Activated T-cell treated with anti-CD3 and anti-CD28 coated beads for 4 hours (primary cell): ENCODE results near the gene NCKAP5.
"Not testable (repeated sequence)": the region's sequence is repeated elsewhere in the genome, so short reads cannot be mapped to it uniquely, and the experiment has no call there.

Experiments
- DNase-seq: peaks from one replicate; pipeline ENCODE4 v3.0.0-alpha.2; 2020

NCKAP5 gene

DNA sequence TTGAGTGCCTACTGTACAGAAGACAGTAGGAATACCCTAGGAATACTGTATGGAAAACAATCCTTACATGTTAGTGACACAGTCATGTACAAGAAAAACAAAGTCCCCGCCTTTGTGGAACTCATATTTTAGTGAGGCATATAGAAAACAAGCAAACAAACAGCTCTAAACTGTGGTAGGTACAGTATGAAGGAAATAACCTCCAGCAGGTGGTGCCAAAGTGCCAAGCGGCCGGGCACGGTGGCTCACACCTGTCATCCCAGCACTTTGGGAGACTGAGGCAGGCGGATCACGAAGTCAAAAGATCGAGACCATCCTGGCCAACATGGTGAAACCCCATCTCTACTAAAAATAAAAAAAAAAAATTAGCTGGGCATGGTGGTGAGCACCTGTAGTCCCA lies 48.6 kb downstream of the NCKAP5 start:
- not testable (repeated sequence) for DNase-seq

DNA sequence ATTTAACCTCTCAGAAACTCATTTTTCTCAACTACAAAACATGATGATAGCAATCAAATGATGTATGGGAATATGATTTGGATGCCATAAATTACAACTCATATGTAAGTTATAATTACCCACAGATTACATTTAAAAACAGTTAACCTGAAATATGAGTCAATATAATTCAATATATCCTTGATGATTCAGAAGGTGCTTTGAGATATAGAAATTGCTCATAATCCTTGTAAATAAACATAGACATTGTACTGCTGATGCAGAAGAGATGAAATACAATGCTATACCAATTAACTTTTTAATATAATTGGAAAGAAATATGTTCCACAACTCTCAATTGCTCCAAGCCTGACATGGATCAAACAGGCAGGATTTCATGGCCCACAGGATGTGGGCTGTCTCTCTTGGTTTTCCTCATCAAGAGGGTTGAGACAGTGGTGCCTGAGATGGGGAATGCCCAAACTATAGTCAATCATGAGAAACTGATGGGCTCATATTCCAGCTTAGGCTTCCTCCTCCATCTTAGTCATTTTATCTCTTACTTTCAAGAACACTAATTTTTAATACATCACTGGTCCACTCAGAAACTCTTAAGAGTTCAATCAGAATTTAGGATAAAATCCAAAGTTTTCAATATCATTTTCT lies 49.4 kb downstream of the NCKAP5 start:
- DNase-seq = no peak

DNA sequence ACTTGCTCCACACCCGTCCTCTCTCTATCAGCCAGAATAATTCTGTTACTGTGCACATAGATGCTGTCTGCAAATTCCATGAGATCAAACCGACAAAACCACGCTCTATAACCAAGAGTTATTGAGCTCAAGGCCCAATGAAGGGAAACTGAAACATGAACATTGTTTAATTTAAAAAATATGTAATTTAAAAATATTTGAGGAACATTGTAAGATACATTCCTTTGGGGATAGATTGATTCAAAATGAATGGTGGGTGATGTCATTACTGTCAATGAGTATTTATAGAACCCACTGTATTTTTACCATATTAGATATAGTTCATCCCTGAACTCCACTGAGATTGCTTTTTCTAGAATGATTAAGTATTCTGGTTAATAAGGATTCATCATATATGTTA lies 50.4 kb downstream of the NCKAP5 start:
- no peak for DNase-seq

DNA sequence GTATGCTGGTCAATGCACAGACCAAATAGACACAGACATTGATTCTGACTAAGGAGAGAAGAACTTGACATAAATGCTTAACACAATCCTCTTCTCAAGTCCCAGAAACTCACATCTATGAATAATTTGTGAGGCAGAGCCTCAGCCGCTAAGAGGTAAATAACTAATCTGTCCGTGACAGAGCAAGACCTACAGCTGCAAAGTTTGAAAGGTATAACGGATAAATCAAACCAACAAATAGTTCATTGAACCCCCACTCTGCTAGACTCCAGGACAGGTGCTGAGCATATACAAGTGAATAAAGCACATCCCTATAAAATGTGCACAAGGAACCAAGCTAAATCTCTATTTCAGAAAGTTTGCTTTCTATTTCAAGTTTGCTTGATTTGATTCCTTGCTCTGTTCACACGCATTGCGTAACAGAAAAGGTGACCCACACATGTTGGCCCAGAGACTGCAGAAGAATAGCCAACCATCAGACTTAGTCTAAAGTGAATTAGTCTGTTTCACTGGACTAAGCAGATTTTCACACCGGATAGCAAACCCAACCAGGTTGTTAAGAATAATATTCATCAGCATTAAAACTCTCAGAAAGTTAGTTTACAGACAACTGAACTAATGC lies 51.7 kb downstream of the NCKAP5 start:
- no peak for DNase-seq

DNA sequence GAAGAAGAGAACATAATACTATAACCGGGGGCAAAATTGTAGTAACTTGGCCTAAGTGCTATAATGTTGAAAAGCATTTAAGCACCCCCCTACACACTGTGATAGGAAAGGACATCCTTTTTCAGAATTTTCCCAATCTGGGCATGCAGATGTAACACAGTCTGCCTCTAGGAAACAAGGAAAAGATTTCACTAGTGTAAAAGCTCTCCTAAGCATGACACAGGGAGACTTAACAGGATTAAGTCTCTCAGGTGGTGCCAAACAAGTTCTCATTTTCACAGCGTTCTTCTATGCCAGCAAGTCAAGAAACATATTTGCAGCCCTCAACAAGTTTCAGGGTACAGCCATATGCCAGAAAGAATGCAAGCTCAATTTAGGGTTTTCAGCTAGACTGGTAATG lies 53.0 kb downstream of the NCKAP5 start:
- no peak for DNase-seq

DNA sequence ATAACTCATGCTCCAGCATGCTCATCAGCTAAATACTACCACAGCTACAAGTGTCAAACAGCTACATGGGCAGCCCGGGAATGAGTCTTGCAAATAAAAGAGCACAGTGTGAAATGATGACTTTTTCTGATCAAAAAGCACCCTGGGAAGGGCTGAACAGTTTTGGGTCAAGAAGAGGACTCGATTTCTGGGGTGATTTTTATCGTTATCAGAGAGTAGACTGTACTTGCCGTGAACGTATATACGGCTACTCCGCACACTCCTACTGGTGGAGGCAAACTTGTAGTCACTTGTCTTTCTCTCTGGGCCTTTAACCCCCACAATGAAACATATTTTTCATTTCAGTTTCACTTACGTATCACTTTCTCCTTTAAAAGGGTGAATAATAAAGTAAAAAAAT lies 54.4 kb downstream of the NCKAP5 start:
- DNase-seq = no peak

- no peak for DNase-seq
These were observed 56.1 kb downstream of the NCKAP5 start for GRCh38 chr2:133512121-133512520.

- DNase-seq = no peak
These were observed 56.6 kb downstream of the NCKAP5 start for GRCh38 chr2:133511679-133512078.

DNA sequence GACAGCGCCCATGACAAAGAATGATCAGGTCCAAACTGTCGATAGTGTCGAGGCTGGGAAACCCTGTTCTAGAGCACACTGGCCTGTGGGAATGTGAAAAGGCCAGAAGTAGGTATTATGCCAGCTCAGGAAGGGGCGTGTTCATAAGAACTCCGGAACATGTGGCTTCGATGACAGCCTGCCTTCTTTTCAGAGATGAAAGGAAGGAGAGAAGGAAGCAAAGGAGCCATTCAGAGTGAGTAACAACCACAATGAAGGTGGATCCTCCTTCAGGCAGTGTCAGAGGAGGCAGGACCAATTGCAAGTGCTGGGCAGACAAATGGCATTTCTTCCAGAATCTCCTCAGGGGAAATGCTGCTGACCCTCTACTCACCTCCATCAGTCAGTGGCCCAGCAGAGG lies 58.5 kb downstream of the NCKAP5 start:
- no peak for DNase-seq

DNA sequence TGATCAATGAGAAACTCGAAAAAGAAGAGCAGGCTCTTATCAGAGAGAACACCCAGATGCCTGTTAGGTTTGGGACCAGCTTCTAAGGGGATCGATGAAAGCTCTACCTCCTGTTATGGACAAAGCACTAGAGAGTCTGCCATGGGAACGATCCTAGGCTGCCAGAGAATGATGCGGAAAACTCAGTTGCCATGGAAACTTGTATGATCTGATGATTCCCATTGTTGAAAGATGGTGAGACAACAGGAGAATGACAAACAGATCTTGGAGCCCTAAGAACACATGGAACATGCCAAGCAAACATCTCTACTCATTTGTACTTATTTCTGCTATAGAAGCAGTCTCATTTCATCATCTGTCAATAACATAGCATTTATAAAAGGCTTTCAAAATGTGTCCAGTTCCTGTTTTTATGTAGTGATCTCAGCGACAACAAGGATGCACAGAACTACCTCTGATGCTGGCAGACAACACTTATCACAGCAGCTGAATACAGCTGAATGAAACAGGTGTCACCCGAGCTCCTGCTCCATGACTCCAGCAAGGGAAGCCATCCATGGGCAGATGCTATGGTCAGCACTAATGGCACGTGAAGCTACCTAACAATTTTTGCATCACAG lies 59.6 kb downstream of the NCKAP5 start:
- no peak for DNase-seq

DNA sequence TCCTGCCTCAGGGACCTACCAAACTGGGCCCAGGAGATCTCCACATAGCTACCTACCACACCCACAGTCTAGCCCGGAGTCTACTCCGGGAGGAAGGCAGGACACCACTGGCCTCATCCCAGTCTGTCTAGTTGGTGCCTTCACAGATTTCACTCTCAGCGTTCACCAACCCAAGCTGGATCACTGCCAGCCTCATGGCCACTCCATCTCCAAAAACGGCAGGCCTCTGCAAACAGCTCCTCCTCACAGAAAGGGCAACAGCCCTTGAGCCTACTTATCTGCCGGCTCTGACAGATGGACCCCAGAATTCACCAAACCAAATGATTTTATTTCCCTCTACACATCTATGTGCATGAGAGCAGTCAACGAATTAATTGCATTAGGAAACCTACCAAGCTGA lies 61.3 kb downstream of the NCKAP5 start:
- no peak for DNase-seq

DNA sequence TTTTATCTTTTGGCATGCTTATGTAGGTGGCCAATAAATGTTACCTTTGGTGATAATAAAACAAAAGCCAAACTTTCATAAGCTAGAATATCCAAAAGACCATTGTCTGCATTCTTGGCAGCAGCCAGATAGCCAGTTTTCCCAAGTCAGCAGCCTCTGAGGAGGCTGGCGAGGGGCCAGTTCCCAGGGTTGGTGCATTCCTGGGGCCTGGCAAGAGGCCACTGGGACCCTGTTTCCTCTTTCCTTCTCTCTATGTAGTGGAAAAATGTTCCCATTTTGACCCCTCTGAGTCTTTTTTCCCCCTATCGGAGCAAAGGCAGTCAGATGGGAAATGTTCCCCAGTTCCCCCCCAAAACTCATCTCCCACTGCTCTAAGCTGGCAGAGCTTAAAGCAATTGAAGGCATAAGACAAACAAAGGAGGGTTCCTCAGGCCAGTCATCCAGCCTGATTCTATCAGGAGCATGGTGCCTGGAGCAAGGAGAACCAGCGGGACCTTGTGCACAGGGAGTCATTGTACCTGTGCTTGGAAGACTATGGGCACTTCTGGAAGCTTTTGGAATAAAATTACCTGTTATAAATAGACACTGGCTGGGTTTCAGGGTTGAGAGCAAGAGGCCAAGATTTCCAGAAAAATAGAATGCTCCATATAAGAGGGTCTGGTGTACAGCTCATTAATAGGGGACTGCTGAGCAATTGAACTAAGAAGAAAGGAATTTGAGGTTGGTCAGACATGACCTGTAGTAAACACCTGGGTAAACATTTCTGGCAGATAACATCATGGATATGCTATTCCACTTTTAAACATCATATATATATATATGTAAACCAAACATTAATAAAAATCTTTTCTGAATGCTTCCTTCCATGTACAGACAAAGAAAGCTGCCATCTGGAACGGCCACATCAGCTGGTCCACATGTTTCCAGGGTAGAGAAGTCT lies 63.4 kb downstream of the NCKAP5 start:
- no peak for DNase-seq

DNA sequence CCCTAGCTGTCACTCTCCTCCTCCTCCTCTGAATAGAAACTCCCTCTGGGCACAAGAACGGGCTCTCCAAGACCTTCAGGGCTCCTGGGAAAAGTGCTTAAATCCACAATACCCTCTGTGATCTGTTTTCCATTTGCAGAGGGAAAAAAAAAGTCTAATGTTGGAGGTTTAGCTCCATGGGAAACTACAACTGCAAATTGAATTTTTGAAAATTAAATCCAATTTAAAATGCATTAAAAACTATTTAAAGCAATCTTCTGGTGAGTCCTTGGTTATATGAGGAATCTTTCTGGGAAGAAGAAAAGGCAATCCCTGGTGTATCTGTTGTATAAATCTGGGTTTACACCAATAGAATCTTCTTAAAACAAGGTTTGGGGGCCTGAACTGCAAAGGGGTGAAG lies 64.3 kb downstream of the NCKAP5 start:
- no peak for DNase-seq

DNA sequence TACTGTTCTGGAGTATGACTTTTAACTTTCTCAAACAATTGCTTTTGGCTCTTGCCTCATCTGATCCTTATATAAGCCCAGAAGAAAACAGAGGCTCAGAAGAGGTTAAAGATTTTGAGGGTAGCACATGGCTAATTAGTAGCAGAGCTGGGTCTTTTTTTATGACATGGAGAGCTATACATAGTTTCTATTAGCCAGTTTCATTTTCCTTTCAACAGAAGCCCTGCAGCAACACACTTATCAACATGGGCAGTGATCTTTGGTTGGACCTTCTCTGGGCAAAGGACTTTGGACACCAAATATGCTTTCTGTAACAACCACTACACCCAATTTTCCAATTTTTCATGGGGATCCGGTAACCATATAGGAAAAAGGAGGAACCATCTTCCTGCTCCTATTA lies 64.9 kb downstream of the NCKAP5 start:
- DNase-seq = no peak

- DNase-seq = no peak
These were observed 65.6 kb downstream of the NCKAP5 start for GRCh38 chr2:133502678-133503077.

DNA sequence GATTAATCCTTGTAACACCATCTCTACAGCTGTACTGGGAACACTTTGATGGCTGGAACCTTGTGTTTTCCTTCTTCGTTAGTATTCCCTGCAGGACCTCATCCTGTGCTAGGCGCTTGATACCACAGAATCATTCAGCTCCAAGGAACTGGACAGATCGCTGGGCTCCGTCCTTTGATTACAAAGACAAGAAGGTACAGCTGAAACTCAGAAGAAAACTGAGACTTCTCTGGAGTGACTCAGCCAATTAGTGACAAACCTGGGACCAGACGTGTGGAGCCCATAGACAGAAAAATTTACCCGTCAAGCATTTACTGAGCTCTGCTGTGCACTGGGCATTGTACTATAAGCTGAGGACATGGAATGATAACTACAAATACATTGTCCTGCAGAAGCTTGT lies 67.3 kb downstream of the NCKAP5 start:
- no peak for DNase-seq

- DNase-seq = no peak
These were observed 69.3 kb downstream of the NCKAP5 start for GRCh38 chr2:133498662-133499585.

- no peak for DNase-seq
These were observed 70.2 kb downstream of the NCKAP5 start for GRCh38 chr2:133497951-133498565.

DNA sequence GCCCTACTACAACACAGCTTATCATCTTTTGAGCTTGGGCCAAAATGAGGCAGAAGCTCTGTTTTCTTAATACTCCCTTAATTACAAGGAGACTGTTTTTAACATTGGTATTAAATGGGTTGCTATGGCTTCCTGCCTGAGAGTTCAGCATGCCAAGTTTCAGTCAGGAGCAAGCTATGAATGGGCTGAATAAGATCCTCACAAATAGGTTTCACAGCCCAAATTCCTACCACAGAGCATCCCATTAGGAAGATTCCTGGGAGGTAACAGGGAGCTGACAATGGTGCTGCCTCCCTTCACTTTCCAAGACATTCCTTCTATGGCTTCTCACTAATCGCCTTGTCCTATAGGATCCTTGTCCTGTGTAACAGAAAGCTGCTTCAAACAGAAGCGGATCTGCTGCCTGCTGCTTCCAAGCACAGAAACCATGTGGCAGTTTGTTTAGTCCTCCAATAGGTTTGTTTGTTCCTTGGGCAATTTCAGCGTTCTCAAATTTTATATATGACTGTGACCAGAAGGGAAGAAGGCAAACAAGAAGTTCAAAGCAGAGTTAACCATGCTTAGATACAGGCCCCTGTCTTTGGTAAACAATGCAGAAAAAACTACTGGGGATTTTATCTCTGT lies 70.9 kb downstream of the NCKAP5 start:
- no peak for DNase-seq

DNA sequence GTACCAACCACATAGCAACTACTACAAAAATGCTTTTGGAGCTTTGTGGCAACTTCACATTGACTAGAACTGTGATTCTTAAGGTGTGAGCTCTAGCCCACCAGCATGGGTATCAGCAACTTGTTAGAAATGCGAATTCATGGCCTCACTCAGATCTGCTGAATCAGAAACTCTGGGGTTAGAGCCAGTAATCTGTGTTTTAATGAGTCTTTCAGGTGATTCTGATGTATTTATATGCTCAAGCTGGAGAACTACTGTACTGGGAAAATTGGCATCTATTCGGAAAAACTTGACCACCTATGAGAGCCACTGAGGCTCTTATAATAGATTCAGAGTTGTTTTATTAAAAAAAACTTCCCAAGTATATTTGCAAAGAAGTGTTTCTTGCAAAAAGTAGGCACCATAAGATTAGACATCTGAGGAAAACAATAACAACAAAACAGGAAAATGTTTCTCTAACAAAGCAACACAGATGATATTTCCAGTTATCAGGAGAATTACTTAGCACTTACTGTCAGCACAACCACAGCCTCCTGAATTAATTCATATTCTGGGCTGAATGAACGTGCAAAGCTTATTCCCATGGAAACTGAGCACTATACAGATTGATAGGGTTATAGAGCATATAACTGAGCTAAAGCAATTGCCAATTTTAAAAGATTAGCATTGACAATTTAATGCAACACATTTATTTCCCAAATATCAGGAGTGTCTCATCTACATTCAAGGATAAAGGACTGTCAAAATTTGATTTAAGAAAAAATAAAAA lies 71.6 kb downstream of the NCKAP5 start:
- no peak for DNase-seq

GRCh38 chr2:133495226-133495625 lies 73.0 kb downstream of the NCKAP5 start:
- DNase-seq = no peak
